HG02678 (cell line): ENCODE measurements around the gene CLASP1.
"Not testable (repeated sequence)": the region's sequence is repeated elsewhere in the genome, so short reads cannot be mapped to it uniquely, and the experiment has no call there.

ENCODE experiments used
- ATAC-seq: cut with Tn5 transposase; IDR thresholded peaks from one replicate; pipeline ENCODE4 v1.9.1; 2021; ENCODE audit warnings: mild to moderate bottlenecking, moderate library complexity; ENCODE audit not compliant: unreplicated experiment

CLASP1 gene

GRCh38 chr2:121626777-121627524 is 22.3 kb downstream of the CLASP1 start:
- ATAC-seq = no peak

- no peak for ATAC-seq
Observed at GRCh38 chr2:121625953-121626352, 23.3 kb downstream of the CLASP1 start.

DNA sequence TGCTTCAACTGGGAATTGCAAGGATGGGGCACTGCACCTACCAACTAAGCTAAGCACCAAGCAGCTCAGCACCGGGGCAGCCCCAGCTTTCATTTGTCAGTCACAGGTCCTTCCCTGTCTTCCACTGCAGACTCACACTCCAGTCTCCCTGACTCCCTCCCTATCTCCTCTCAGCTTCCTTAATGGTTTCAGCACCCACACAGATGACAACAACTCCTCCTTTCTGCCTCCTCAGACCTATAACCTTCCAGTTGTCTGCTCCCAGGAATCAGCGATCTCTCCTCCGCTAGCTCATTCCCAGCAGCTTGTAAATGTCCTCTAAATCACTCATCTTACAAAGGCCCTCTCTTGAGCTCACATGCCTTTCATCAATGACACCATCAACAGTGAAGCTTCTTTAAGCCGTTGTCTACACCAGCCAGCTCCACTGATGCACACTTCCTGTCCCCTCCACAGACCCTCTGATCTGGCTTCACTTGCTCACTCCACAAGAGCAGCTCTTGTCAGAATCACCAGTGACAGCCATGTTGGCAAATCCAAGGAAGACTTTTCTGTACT is 32.1 kb downstream of the CLASP1 start:
- ATAC-seq = peak; percentile 42

- ATAC-seq = no peak
Observed at GRCh38 chr2:121613774-121614173, 35.5 kb downstream of the CLASP1 start.

DNA sequence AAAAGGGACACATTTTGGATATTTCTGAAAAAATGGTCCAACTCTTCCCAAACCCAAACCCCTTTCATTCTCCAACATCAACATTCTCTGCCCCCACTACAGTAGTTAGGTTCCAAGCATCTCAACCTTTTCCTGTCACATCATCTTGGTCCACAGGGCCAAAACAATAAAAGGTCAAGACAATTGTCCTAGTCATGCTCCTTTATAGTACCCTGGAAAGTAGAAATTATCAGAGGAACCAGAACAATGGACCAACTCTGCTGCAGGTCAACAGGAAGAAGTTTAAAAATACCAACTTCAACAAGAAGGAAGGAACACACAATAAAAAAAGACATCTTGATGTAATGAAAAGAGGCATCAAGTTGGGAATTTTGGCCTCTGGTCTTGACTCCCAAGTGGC is 36.1 kb downstream of the CLASP1 start:
- ATAC-seq = no peak

DNA sequence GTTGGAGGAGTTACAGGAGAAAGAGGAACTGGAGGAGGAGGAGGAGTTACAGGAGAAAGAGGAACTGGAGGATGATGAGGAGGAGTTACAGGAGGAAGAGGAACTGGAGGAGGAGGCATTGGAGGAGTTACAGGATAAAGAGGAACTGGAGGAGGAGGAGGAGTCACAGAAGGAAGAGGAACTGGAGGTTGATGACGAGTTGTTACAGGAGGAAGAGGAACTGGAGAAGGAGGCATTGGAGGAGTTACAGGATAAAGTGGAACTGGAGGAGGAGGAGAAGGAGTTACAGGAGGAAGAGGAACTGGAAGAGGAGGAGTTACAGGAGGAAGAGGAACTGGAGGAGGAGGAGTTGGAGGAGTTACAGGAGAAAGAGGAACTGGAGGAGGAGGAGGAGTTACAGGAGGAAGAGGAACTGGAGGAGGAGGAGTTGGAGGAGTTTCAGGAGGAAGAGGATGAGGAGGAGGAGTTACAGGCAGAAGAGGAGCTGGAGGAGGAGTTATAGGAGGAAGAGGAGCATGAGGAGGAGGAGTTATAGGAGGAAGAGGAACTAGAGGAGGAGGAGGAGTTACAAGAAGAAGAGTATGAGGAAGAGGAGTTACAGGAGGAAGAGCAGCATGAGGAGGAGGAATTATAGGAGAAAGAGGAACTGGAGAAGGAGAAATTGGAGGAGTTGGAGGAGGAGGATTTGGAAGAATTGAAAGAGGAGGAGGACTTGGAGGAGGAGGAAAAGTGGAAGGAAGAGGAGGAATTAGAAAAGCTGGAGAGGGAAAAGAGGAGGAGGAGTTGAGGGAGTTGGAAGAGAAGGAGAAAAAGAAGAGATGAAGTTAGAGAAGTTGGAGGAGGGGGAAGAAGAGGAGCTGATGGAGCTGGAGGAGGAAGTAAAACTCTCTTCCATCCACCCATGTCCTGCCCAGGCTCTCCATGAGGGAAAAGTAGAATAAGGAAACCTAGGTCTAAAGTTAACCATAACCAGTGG is 37.2 kb downstream of the CLASP1 start:
- ATAC-seq = no peak

DNA sequence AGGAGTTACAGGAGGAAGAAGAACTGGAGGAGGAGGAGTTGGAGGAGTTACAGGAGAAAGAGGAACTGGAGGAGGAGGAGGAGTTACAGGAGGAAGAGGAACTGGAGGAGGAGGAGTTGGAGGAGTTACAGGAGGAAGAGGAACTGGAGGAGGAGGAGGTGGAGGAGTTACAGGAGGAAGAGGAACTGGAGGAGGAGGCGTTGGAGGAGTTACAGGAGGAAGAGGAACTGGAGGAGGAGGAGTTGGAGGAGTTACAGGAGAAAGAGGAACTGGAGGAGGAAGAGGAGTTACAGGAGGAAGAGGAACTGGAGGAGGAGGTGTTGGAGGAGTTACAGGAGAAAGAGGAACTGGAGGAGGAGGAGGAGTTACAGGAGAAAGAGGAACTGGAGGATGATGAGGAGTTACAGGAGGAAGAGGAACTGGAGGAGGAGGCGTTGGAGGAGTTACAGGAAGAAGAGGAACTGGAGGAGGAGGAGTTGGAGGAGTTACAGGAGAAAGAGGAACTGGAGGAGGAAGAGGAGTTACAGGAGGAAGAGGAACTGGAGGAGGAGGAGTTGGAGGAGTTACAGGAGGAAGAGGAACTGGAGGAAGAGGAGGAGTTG is 38.1 kb downstream of the CLASP1 start:
- not testable (repeated sequence) for ATAC-seq

DNA sequence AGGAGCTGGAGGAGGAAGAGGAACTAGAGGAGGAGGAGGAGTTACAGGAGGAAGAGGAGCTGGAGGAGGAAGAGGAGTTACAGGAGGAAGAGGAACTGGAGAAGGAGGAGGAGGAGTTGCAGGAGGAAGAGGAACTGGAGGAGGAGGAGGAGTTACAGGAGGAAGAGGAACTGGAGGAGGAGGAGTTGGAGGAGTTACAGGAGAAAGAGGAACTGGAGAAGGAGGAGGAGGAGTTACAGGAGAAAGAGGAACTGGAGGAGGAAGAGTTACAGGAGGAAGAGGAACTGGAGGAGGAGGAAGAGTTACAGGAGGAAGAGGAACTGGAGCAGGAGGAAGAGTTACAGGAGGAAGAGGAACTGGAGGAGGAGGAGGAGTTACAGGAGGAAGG is 38.8 kb downstream of the CLASP1 start:
- ATAC-seq = not testable (repeated sequence)

GRCh38 chr2:121608967-121609366 is 40.3 kb downstream of the CLASP1 start:
- ATAC-seq = no peak

GRCh38 chr2:121608367-121608766 is 40.9 kb downstream of the CLASP1 start:
- ATAC-seq = no peak

- no peak for ATAC-seq
Observed at GRCh38 chr2:121605820-121606733, 43.2 kb downstream of the CLASP1 start.

DNA sequence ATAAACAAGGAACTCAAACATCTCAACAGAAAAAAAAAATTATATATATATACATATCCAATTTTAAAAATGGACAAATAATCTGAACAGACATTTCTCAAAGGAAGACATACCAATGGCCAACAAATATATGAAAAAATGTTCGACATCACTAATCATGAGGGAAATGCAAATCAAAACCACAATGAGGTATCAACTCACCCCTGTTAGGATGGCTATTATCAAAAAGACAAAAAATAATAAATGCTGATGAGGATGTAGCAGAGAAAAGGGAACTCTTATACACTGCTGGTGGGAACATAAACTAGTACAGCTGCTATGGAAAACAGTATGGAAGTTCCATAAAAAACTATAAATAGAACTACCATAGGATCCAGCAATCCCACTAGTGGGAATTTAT is 46.1 kb downstream of the CLASP1 start:
- ATAC-seq = no peak

GRCh38 chr2:121599963-121600651 is 49.2 kb downstream of the CLASP1 start:
- peak; percentile 60 for ATAC-seq

GRCh38 chr2:121598087-121598486 is 51.2 kb downstream of the CLASP1 start:
- no peak for ATAC-seq

GRCh38 chr2:121596221-121597080 is 52.8 kb downstream of the CLASP1 start:
- peak; percentile 60 for ATAC-seq

GRCh38 chr2:121595012-121595891 is 54.0 kb downstream of the CLASP1 start:
- ATAC-seq = peak; percentile 42

- no peak for ATAC-seq
Observed at GRCh38 chr2:121591199-121591598, 58.1 kb downstream of the CLASP1 start.

GRCh38 chr2:121588357-121588756 is 60.9 kb downstream of the CLASP1 start:
- ATAC-seq = no peak
